Activated CD8-positive, alpha-beta memory T cell treated with anti-CD3 and anti-CD28 coated beads for 48 hours (primary cell): ENCODE results near the gene C4orf50.
"Not testable (repeated sequence)": the region's sequence is repeated elsewhere in the genome, so short reads cannot be mapped to it uniquely, and the experiment has no call there.

Experiments used
- DNase-seq, 3 experiments: peaks; one replicate each; pipeline ENCODE4 v3.0.0-alpha.2; 2020; ENCODE audit warnings: low read depth in 2 of 3, low spot score in 2 of 3

Gene C4orf50

DNA sequence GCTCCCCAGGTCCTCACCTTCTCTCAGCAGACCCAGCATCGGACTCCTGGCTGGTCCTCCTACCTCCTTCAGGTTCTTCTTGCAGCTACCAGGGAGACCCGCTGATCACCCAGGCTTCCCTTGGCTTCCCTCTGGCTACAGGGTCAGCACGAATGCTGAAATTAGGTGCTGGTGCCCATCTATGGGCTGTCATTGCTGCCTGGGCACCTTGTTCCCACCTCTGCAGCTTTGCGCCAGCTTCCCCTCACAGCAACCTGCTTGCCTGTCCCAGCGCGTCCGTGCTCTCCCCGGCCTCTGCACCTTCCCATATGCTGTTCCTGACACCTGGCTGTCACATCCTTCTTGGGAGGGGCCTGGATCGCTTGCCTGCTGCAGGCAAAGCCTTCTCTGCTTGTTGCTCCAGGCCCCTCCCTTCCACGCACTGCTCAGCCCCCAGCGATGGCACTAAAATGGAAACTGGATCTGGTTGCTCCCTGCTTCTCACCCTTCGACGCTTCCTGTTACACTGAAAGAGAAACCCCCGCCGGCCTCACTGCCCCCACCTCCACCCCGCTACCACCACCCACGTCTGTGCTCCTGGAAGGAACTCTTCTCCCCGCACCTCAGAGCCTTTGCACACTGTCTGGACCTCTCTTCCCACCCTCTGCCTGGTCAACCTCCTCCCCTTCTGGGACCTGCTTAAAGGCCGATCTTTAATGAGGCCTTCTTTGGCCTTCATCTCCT, 22.2 kb downstream of the C4orf50 start:
- no peak for DNase-seq

DNA sequence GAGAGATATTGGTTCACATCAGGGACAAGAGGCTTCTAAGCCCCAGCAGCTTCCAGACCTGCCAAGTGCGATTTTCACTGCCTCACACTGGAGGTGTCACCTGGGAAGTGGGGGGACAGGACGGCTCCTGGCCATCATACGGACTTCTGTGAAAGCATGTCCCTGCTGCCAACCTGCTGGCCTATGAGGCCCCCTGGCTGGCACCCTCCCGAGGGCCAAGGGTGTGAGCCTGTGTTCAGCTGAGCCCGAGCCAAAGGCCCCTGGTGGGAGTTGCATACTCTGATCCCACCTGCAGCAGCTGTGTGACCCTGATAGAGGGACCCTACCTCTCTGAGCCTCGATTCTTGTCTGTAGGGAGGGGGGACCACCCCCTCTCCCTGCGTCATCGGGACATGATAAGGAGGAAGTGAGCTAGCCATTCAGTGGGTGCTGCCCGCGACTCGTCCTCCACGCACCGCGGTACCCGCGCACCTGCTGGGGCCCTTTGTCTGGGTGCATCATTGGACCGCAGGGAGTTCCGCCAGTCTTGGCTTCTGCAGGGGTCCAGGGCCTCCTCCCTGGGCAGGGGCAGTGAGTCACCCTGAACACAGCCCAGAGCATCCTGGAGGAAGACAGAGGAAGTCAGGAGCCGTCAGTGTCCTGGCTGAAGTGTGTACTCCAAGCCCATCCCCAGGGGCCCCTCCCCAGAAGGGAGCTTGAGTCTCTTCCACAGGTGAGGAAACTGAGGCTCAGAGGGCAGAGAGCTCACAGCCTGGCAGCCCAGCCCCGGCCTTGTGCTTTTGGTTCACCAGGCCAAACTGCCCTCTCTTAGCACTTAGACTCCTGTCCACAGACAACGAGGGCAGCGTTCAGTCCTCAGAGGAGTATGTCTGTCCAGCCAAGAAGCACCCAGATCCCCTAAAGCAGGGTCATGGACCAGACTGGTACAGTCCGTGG, 24.1 kb downstream of the C4orf50 start:
- DNase-seq = no peak

DNA sequence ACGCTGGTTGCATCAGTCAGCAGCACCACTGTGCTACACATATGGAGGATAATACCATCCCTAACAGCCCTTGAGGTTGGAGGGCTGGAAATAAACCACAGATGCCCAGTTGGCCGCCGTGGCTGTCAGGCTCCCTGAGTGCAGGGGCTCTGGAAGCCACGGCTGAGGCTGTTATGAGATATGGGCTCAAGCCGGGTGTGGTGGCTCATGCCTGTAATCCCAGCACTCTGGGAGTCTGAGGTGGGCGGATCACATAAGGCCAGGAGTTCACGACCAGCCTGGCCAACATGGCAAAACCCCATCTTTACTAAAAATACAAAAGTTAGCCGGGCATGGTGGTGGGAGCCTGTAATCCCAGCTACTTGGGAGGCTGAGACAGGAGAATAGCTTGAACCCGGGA, 24.9 kb downstream of the C4orf50 start:
- not testable (repeated sequence) for DNase-seq

DNA sequence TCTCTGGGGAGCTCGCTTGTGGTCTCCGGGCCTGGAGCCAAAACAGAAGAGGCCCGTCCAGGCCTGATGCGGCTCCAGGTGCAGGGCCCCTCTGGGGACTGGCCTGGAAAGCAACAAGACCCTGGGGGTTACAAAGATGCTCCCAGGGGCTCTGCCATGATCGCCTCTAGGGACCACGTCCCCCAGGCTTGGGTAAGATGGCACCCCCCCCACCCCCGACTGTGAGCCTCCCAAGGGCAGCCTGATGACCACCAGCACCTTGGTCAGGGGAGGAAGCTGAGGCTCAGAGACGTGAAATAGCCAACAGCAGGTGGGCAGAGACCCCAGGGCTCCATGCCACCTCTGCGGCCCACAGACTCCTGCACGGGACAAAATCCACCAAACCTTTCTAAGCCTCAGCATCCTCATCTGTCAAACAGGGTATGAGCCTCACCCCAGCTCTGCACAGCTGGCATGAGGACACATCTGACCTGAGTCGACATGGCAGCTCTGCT, 25.4 kb downstream of the C4orf50 start:
- no peak for DNase-seq

DNA sequence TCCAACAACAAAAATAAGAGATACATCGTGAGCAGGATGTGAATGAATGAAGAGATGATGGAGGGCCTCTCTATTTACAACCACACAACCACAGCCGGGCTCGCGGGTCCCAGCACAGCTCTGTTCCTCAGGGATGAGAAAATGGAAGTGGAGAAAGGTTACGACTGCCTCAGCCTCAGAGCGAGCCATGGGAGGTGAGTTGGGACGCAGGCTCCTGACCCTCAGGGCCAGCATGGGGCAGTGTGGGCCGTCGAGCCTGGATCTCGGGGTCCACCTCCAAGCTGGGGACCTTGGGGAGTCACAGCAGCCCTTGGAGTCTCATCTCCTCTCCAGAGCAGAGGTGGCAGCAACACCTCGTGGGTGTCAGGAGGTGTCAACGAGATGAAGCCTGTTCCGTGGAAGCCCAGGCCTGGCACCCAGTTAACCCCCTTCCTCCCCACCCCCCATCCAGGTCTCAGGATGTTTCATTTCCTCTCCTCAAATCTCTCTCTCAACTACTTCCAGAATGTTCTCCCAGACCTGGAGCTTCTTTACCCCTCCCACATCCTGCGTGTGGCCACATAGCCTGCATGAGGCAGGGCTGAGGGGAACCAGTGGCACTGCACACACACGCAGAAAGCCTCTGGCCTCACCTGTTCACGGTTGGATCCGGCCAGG, 25.9 kb downstream of the C4orf50 start:
- no peak for DNase-seq

DNA sequence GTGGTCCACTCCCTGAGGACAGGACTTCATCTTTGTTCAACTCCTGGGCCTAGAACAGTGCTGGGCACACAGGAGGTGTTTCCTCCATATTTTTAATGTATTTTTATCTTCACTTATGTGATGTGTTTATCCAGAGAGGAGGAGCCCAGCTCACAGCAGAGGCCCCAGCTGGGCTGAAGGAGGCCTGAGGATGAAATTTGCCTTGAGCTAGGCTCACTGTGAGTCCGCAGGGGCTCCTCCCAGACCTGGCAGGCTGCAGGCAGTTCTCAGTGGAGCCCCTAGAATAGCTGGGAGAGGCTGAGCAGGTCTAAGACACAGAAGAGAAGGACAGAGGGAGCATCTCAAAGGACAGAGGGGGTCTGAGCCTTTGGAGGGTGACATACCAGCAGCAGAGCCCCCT, 26.8 kb downstream of the C4orf50 start:
- no peak for DNase-seq

DNA sequence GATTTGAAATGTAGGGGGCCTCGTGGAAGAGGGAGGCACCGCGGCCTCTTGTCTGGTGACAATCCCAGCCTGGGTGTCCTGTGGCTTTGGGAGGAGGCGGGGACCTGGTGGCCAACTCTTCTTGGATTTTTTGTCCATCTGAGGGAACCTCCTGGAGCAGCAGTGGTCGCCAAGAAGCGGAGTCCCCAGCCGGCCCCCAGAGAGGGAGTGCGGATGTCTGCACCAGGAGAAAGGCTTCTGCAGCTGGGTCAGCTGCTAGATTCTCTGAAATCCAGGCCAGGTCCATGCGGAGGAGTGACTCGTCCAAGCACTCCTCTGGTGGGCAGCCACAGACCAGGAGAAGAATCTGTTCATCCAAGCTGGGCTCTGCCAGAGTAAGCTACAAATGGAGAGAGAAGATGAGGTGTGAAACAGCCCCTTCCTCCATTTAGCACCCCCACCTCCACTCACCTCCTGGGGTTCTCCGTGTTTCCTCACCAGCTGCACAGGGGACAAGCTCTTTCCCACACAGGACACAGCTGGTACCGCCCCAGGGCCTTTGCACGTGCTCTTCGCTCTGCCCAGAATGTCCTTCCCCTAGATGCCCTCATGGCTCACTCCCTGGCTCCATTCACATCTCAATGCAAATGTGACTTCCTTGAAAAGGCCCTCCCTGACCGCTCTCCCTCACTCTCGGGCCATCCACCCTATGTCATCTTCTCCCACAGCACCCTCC, 27.6 kb downstream of the C4orf50 start:
- no peak for DNase-seq

DNA sequence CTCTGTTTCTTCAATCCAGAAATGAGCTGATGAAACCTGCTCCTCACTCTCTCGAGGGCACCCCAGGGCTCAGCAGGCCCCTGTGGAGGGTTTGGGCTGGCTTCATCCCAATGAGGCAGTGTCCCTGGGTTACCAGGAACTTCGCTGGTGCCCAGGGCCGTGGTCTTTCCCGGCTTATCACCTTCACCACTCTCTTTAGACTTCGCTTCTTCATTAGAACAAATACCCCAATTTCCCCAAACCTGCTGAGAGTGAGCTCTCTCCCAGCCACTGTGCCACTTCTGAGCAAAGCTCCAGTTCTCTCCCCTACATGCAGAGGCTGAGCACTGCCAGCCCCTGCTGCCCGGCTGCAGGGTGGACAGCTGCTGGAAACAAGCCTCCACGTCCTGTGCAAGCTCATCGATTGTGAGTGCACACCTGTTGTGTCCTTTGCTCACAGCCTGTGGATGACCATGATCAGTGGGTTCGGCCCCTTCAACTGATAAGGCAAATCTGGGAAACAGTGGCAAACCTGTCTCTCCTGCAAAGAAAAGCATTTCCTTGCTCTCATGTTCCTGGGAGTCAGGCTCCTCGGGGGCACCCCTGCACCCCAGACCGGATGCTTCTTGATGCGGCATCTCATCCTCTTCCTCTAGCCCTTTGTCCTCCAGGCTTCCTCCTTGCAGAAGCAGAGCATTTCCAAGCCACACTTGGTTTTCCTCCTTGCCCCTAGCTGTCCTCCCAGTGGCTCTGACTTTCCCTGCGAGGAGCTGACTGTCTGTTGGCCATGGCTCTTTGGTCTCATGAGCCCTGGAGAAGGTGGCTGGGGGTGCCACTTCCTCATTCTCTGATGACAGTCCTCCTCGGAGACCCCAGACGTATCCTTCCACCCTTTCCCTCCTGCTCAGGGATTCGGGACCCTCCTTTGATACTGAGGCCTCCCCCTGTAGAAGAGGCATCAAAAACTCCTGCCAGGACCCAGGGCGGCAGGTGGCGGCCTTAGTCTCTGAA, 28.7 kb downstream of the C4orf50 start:
- no peak for DNase-seq

DNA sequence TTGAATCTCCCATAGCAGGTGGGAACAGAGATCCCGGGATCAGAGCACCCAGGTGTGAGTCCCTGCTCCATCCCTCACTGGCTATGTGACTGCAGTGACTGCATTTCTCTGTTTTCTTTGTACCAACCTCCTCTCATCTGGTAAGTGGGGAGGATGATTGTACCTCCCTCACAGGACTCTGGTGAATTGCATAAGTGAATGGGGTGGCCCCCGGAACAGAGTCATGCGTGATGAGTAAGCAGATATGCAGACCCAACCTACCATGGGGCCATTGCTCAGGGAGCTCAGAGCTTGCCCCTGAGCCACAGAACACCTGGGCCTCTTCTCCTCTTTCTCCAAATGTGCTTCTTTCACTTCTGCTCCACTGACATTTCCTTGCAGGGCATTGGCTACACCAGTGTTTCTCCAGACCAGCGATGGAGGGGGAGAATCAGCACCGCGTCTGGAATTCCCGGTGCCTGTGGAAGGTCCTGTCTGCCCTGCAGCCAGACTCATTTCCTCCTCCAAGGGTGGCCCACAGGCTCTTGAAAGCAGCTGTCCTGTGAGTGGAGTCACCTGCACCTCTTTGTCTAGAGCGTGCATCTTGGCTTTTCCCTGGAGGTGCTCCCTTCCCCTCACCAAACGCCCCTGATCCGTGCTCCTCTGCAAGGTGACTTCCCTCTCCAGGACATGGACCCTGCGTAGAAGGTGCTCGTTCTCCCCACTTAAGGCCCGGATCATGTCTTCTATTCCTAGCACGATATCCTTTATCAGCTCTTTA, 30.0 kb downstream of the C4orf50 start:
- DNase-seq = no peak

DNA sequence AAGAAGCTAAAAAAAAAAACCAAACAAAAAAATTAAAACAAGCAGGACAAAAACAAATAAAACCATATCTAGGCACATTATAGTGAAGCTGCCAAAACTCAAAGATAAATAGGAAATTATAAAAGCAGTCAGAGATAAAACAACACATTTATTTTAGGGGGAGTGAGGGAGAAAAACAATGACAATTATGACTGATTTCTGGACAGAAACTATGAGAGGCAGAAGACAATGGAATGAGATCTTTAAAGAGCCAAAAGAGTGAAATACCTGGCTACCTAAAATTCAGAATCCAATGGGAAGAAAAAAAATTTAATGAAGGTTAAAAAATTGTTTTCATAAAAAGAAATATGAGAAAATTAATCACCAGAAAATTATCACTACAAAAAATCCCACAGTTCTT, 33.4 kb downstream of the C4orf50 start:
- no peak for DNase-seq

DNA sequence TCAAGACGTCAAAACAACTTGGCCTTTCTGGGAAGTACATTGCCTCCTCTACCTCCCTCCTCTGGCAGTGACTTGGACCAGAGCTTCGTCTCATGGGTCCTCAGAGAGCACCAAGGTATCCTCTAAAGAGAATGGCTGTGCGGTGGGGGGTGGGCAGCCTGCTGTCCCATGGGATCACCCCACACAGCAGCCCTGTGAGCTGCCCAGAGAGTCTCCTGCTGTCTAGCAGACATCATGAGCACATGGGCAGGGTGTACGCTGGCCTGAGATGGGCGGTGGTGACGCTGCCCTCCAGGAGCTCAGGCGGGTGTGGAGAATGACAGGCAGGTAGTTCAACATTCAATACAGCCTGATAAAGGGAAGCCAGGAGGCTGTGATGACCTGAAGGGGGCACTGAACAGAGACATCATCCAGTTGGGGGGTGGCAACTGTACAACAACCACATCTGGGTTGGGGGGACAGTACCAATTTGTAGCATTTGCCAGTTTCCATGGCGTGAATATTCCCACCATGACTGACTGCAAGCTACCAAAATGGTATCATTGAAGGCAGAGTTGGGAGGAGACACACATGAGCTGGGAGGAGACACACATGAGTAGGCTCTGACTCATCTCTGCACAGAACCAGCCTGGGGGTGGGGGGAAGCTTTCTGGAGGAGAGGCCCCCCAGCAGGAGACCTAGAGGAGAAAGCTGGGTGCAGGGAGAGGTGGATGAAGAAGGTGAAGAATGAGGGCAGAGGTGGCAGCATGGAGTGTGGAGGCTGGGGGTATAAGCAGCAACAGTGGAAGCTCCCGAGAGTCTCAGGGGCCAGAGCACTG, 35.9 kb downstream of the C4orf50 start:
- no peak for DNase-seq

DNA sequence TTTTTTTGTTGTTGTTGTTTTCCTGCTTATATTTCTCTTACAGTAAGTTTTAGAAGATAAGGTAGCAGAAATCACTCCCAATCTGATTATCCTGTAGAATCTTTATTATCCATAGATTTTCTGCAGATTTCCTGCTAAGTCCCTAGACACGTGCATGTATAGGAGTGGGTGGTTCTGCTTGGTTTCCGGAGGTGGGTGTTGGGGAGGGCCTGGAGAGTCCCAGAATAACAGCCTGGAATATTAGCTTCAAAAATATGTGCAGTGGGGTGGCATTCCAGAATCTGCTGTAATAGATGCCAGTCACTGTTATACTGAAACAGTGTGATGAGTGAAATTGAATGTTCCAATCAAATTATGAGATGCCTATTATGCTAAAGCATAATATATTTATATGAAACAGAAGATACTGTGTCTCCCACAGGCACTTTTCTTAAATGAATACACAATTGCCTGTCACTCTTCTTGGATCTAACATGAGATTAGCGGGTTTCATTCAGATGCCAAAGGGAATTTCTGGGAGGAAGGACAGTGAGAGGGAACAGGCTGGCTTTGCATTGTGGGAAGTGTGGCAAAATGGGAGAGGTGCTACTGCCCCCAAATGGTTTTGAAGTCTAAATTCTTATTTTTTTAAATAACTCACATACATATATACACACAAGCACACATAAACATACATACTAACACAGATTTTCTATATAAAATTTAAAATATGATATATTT, 37.6 kb downstream of the C4orf50 start:
- no peak for DNase-seq

DNA sequence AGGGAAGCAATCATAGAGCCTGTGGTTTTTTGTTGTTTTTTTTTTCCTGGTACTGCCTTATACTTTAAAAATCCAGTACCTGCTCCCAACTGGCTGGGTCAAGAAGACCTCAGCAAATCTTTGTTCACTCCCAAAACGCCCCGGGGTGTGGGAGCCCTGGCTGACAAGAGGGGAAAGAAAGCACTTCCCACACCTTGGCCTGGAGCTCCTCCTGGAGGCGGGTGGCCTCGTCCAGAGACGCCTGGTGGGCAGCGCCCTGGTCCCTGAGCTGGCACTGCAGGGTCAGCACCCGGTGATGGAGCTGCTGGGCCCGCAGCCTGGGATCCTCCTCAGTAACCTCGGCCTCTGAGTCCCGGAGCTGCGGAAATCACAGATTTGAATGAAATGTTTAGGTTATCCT, 38.2 kb downstream of the C4orf50 start:
- DNase-seq = no peak

DNA sequence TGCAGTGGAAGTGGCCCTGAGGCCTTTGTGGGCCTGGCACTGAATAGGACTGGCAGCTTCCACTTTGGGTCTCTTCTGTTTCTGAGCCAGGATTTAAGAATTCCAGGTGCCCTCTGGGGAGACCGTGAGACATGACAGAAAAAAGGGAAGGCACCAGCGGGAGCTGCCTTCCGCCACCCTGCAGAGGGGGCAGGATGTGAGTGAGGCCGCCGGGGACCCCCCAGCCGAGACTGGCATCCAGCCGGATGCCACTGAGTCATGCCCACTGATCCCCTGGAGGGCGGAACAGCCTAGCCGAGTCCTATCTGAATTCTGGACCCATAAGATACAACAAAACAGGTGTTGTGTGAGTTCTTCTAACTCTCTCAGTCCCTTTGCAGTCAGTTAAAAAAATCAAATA, 41.3 kb downstream of the C4orf50 start:
- no peak for DNase-seq

DNA sequence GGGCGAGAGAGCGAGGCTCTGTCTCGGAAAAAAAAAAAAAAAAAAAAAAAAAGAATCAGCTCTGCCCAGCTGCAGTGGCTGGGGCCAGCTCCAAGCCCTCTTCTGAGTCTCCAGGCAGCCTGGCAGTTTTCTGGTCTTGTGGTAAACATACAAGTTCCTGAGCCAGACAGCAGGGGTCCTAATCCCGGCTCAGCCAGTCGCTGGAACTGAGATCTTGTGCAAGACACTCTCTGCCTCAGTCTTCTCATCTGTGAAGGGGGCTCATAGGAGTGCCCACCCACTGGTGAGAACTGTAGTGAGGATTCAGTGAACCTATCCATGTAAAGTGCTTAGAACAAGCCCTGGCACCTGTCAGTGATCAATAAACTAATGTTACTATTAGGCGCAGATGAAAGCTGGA, 41.8 kb downstream of the C4orf50 start:
- DNase-seq = no peak

DNA sequence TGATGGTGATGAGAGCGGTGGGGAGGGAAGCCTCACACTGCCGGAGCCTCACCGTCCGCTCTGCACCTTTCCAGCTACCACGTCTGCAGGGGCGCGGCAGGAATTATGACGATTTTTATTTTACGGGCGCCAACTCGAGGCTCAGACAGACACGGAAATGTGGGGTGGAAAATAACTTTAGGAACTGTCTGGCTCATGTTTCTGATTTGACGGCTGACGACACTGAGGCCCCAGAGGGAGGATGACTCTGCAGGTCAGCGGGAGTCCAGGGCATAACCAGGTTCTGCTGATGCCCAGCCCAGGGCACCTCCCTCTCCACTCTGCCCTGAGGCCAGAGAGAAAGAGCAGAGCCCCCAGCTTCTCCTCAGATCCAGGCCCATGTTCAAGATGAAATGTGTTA, 43.9 kb downstream of the C4orf50 start:
- no peak for DNase-seq

DNA sequence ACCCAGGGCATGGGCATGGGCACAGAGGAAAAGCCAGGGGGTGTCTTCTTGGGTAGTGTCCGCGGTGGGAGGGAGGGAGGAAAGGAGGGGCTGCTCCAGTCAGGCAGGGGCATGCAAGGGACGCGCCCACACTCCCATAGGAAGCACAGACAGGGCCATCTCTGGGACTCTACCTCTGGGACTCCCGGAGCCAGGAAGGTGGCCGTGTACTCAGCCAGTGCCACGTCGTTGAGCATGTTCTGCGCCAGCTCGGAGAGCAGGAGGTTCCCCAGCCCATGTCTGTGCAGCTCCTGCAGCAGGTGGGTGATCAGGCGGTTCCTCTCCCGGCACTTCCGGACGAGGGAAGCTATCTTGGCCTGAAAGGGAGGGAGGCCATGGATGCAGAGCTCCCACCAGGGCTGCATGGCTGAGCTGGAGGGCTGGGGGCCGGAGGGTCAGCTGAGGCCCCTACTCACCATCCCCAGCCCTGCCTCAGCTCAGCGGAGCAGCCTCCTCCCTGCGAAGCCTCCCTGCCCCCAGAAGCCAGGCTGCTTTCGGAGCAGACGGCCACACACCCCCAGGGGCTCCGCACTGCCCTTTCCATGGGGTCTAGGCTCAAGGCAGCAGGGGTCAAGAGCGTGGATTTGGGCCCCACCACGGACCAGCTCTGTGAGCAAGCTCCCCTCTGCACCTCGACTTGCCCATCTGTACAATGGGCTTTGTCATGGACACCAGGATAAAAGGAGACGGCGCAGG, 44.6 kb downstream of the C4orf50 start:
- no peak for DNase-seq
